B cell (primary cell): ENCODE measurements around the gene IRS2. TPM values are rescaled to one million over a fixed set of nuclear protein-coding genes. Genes with fewer than 3 reads are reported as not detected.

Source experiments
- ATAC-seq: fragments of 200-7000 bp; cut with Tn5 transposase; one replicate; pipeline ENCODE4 v1.10.0; 2021; ENCODE audit warnings: low read depth, mild to moderate bottlenecking, moderate number of reproducible peaks, moderate library complexity
- CTCF ChIA-PET: fragments of 350-600 bp; sonication (Branson Sonifier 250); formaldehyde crosslinking; loops from one replicate; lab custom pipeline; 2021; ENCODE audit warnings: antibody characterized with exemption, inconsistent platforms; lab: Charles Lee
- POLR2A ChIA-PET: fragments of 350-600 bp; sonication (Branson Sonifier 250); formaldehyde crosslinking; loops from one replicate; lab custom pipeline; 2021; ENCODE audit warnings: antibody characterized with exemption; lab: Charles Lee
- DNase-seq: peaks from one replicate; pipeline ENCODE4 v3.0.0; 2013
- H2AFZ ChIP-seq: 2 replicates; pipeline ENCODE4 v1.6.1; 2012; ENCODE audit warnings: mild to moderate bottlenecking, low read depth, low read length; ENCODE audit not compliant: insufficient read depth, poor library complexity, severe bottlenecking
- H3K27ac ChIP-seq, 2 donors: 1 replicate in 1 of 2; 2 replicates in 1 of 2; pipeline ENCODE4 v1.5.1; 2012 to 2013; ENCODE audit warnings: low read length in 2 of 2, mild to moderate bottlenecking in 2 of 2, moderate library complexity in 1 of 2
- H3K27me3 ChIP-seq, 4 experiments: fragments of 200-600 bp in 1 of 4; sonication (generic) in 1 of 4; replicated peaks in 1 of 4; 1 replicate in 2 of 4; 2 replicates in 2 of 4; pipeline versions ENCODE4 v1.6.1 to v1.7.0; 2013 to 2016; ENCODE audit warnings: low read length in 3 of 4, mild to moderate bottlenecking in 2 of 4, mixed read lengths in 1 of 4, moderate library complexity in 1 of 4; ENCODE audit not compliant: insufficient read depth in 4 of 4, control insufficient read depth in 3 of 4; ENCODE audit errors: control extremely low read depth in 1 of 4
- H3K36me3 ChIP-seq, 2 experiments: replicated peaks in 1 of 2; 1 replicate in 1 of 2; 2 replicates in 1 of 2; pipeline versions ENCODE4 v1.6.1 to v1.7.1; 2013; ENCODE audit warnings: low read length in 1 of 2; ENCODE audit not compliant: insufficient read depth in 2 of 2, control insufficient read depth in 1 of 2; ENCODE audit errors: control extremely low read depth in 1 of 2, extremely low read depth in 1 of 2
- H3K4me1 ChIP-seq, 2 donors: fragments of 200-600 bp in 1 of 2; sonication (generic) in 1 of 2; 1 replicate in 1 of 2; 2 replicates in 1 of 2; pipeline versions ENCODE4 v1.5.1 to v1.6.1; 2013 to 2017; ENCODE audit warnings: low read length in 2 of 2; ENCODE audit not compliant: control insufficient read depth in 2 of 2, insufficient read depth in 2 of 2
- H3K4me2 ChIP-seq: replicated peaks from 2 replicates; pipeline ENCODE3; 2012; ENCODE audit warnings: mild to moderate bottlenecking, low read depth, low read length; ENCODE audit not compliant: poor library complexity, severe bottlenecking
- H3K4me3 ChIP-seq, 5 experiments: fragments of 200-600 bp in 1 of 5; sonication (generic) in 1 of 5; 1 replicate in 3 of 5; 2 replicates in 2 of 5; pipeline versions ENCODE4 v1.5.1 to v1.7.0; 2011 to 2016; ENCODE audit warnings: low read length in 4 of 5, mild to moderate bottlenecking in 4 of 5, low read depth in 2 of 5, control low read depth in 1 of 5, moderate library complexity in 1 of 5; ENCODE audit not compliant: insufficient read depth in 1 of 5; ENCODE audit errors: control extremely low read depth in 1 of 5, extremely low read depth in 1 of 5
- H3K79me2 ChIP-seq: fragments of 200-600 bp; sonication (generic); one replicate; pipeline ENCODE4 v1.6.0; 2016; ENCODE audit warnings: low read length; ENCODE audit not compliant: control insufficient read depth, insufficient read depth
- H3K9ac ChIP-seq: fragments of 200-600 bp; sonication (generic); 2 replicates; pipeline ENCODE4 v1.6.1; 2017; ENCODE audit warnings: mild to moderate bottlenecking, low read length, moderate library complexity
- H3K9me3 ChIP-seq, 3 donors: one replicate each; pipeline versions ENCODE4 v1.6.1 to v1.7.1; 2013; ENCODE audit warnings: low read length in 2 of 3; ENCODE audit not compliant: control insufficient read depth in 2 of 3, insufficient read depth in 1 of 3; ENCODE audit errors: control extremely low read depth in 1 of 3
- H4K20me1 ChIP-seq: 2 replicates; pipeline ENCODE4 v1.6.0; 2012; ENCODE audit warnings: mild to moderate bottlenecking, low read length; ENCODE audit not compliant: insufficient read depth, control insufficient read depth, poor library complexity, severe bottlenecking
- H3K27ac Mint-ChIP-seq: one replicate; pipeline ENCODE4 v1.8.0; 2021; ENCODE audit warnings: mixed read lengths
- H3K27me3 Mint-ChIP-seq: one replicate; pipeline ENCODE4 v1.8.0; 2021; ENCODE audit warnings: mixed read lengths
- H3K4me1 Mint-ChIP-seq: one replicate; pipeline ENCODE4 v1.8.0; 2021; ENCODE audit warnings: mixed read lengths
- H3K4me3 Mint-ChIP-seq: one replicate; pipeline ENCODE4 v1.8.0; 2021; ENCODE audit warnings: mixed read lengths
- H3K9me3 Mint-ChIP-seq: one replicate; pipeline ENCODE4 v1.8.0; 2022; ENCODE audit warnings: mixed read lengths; ENCODE audit not compliant: insufficient read depth
- EZH2 ChIP-seq: IDR thresholded peaks from 2 replicates; pipeline ENCODE4 v1.6.1; 2012; ENCODE audit warnings: borderline replicate concordance, low read depth, mild to moderate bottlenecking, moderate library complexity, low read length; ENCODE audit not compliant: insufficient read depth, poor library complexity, severe bottlenecking
- WGBS: methylation state at CpG from one replicate; pipeline ENCODE4 v1.1.5; 2013; ENCODE audit warnings: missing lambda C conversion rate; ENCODE audit not compliant: insufficient coverage; 5-methylcytosine and 5-hydroxymethylcytosine counted together
- intact Hi-C: fragments of 100-400 bp; cut with micrococcal nuclease; formaldehyde crosslinking; loops from one replicate; pipeline ENCODE4 v1.10.0; 2022
- polyA plus RNA-seq: library from polyadenylated mRNA; depleted of rRNA; stranded (reverse); fragments of >200 nt; gene quantifications from 2 replicates; pipeline ENCODE4 v1.2.3, GENCODE V29; 2012
- total RNA-seq, 2 donors: library from RNA; stranded (reverse); fragments of 120-200 nt in 1 of 2; gene quantifications; 1 replicate in 1 of 2; 2 replicates in 1 of 2; pipeline versions ENCODE4 v1.2.3 to v1.2.4, GENCODE V29; 2013 to 2022
- TF ChIP-seq, protein P1 (sequence below): fragments of 200-600 bp; IDR thresholded peaks from one replicate; pipeline ENCODE4 v1.8.0; 2022; ENCODE audit warnings: antibody characterized with exemption, mild to moderate bottlenecking

IRS2 gene
- total and polyA plus RNA-seq, 2 donors (not counting 1 experiment from before 2014, with no cell fraction given), result 5.8 to 26.9 TPM

GRCh38 chr13:109813663-109814062 is 27.3 kb upstream of the IRS2 start:
- H3K4me1 ChIP-seq, result no peaks in the 10 kb centered on the region
- DNase-seq (no peak), ATAC-seq (no peak)
- ChIA-PET CTCF (no interaction called here), POLR2A (no interaction called here)
- H3K9ac ChIP-seq, result no peak overlapping the region
- no peak overlapping the region for H2AFZ ChIP-seq
- no peaks in the 10 kb centered on the region for H3K9me3 ChIP-seq
- no peak overlapping the region for H3K4me2 ChIP-seq
- intact Hi-C loops, result no loop called here
- no peaks in the 10 kb centered on the region for H3K4me1 Mint-ChIP-seq
- no peak overlapping the region for H3K27ac Mint-ChIP-seq
- peaks cover 0 to 8% (median 0%) of the 10 kb centered on the region in 4 experiments for H3K27me3 ChIP-seq
- TF ChIP-seq, protein P1, sequence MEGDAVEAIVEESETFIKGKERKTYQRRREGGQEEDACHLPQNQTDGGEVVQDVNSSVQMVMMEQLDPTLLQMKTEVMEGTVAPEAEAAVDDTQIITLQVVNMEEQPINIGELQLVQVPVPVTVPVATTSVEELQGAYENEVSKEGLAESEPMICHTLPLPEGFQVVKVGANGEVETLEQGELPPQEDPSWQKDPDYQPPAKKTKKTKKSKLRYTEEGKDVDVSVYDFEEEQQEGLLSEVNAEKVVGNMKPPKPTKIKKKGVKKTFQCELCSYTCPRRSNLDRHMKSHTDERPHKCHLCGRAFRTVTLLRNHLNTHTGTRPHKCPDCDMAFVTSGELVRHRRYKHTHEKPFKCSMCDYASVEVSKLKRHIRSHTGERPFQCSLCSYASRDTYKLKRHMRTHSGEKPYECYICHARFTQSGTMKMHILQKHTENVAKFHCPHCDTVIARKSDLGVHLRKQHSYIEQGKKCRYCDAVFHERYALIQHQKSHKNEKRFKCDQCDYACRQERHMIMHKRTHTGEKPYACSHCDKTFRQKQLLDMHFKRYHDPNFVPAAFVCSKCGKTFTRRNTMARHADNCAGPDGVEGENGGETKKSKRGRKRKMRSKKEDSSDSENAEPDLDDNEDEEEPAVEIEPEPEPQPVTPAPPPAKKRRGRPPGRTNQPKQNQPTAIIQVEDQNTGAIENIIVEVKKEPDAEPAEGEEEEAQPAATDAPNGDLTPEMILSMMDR, result no peak
- TF ChIP-seq EZH2, result no peak
- H3K27me3 Mint-ChIP-seq, result peaks cover 29% of the 10 kb centered on the region
- H3K36me3 ChIP-seq, result no peaks in the 10 kb centered on the region
- H4K20me1 ChIP-seq, result no peaks in the 10 kb centered on the region
- H3K27ac ChIP-seq, result no peak overlapping the region
- H3K4me3 ChIP-seq, result no peak overlapping the region
- no peak overlapping the region for H3K4me3 Mint-ChIP-seq
- H3K79me2 ChIP-seq, result no peaks in the 10 kb centered on the region
- H3K9me3 Mint-ChIP-seq, result no peaks in the 10 kb centered on the region

- Histone ChIP-seq H3K4me2 (no peak overlapping the region), H3K9ac (no peak overlapping the region), H3K9me3 (no peaks in the 10 kb centered on the region), H3K36me3 (no peaks in the 10 kb centered on the region), H3K4me1 (no peaks in the 10 kb centered on the region), H3K27me3 (peaks cover 0 to 8% (median 0%) of the 10 kb centered on the region in 4 experiments), H4K20me1 (no peaks in the 10 kb centered on the region), H3K4me3 (no peak overlapping the region), H3K27ac (no peak overlapping the region), H3K79me2 (no peaks in the 10 kb centered on the region), H2AFZ (no peak overlapping the region)
- no peaks in the 10 kb centered on the region for H3K9me3 Mint-ChIP-seq
- intact Hi-C loops, result no loop called here
- CTCF ChIA-PET, result no interaction called here
- no peak for ATAC-seq
- H3K4me1 Mint-ChIP-seq, result no peaks in the 10 kb centered on the region
- H3K27ac Mint-ChIP-seq, result no peak overlapping the region
- H3K27me3 Mint-ChIP-seq, result peaks cover 30% of the 10 kb centered on the region
- POLR2A ChIA-PET, result no interaction called here
- DNase-seq, result no peak
- no peak for TF ChIP-seq EZH2
- TF ChIP-seq, protein P1, result no peak
- H3K4me3 Mint-ChIP-seq, result no peak overlapping the region
- WGBS, result 86% methylated on average over 3 of the region's 8 CpGs
Measured at GRCh38 chr13:109812382-109812781, 26.0 kb upstream of the IRS2 start.
